ENCODE data around the gene OSM.

The OSM gene

GRCh38 chr22:30288419-30289140 lies 21.9 kb upstream of the OSM start:
- TF ChIP-seq CTCF (IDR thresholded peaks at IDR 0.05) = no peak
- no peak for DNase-seq (ENCODE audit: low spot score)
- H3K27ac ChIP-seq = peak overlapping the region; percentile 87 to 95
- peak overlapping the region; percentile 95 for H3K4me3 ChIP-seq

- peak; percentile 68 for TF ChIP-seq CTCF (IDR thresholded peaks at IDR 0.05)
- Histone ChIP-seq H3K27ac (peak overlapping the region; percentile 87 to 95), H3K4me3 (peak overlapping the region; percentile 95)
- DNase-seq (ENCODE audit: low spot score) = peak; percentile 95
Measured at GRCh38 chr22:30287648-30288418, 21.2 kb upstream of the OSM start.

- DNase-seq (ENCODE audit: low spot score) = no peak
- Histone ChIP-seq H3K4me3 (no peak overlapping the region), H3K27ac (peak overlapping the region in 1 of 2 donors; percentile 95)
- peak; percentile 84 for TF ChIP-seq CTCF (IDR thresholded peaks at IDR 0.05)
Measured at GRCh38 chr22:30286813-30287647, 20.4 kb upstream of the OSM start.

GRCh38 chr22:30286331-30286730 lies 19.7 kb upstream of the OSM start:
- H3K4me3 ChIP-seq = no peak overlapping the region
- no peak overlapping the region for H3K27ac ChIP-seq
- DNase-seq (ENCODE audit: low spot score) = no peak
- TF ChIP-seq CTCF (IDR thresholded peaks at IDR 0.05) = no peak

GRCh38 chr22:30285846-30286200 lies 19.2 kb upstream of the OSM start:
- no peak for TF ChIP-seq CTCF (IDR thresholded peaks at IDR 0.05)
- H3K4me3 ChIP-seq = no peak overlapping the region
- no peak for DNase-seq (ENCODE audit: low spot score)
- no peak overlapping the region for H3K27ac ChIP-seq

GRCh38 chr22:30285176-30285845 lies 18.7 kb upstream of the OSM start:
- no peak for TF ChIP-seq CTCF (IDR thresholded peaks at IDR 0.05)
- H3K4me3 ChIP-seq = no peak overlapping the region
- no peak for DNase-seq (ENCODE audit: low spot score)
- H3K27ac ChIP-seq = no peak overlapping the region

Measured in coronary artery (tissue), 2 donors.